Kasumi-1 (cell line): ENCODE measurements around the gene POC1A.
A peak's percentile ranks its signal among the peaks of the same experiment; 100 is the strongest.

Experiments
- DNase-seq, 2 experiments: peaks; one replicate each; lab custom pipeline; 2025; lab: John Stamatoyannopoulos, UW

POC1A gene

GRCh38 chr3:52150860-52151259, 3.4 kb downstream of the POC1A start:
- DNase-seq: no peak

GRCh38 chr3:52150357-52150756, 3.9 kb downstream of the POC1A start:
- DNase-seq: no peak

- DNase-seq: no peak
Observed at GRCh38 chr3:52149726-52150125, 4.5 kb downstream of the POC1A start.

GRCh38 chr3:52149021-52149420, 5.2 kb downstream of the POC1A start:
- no peak for DNase-seq

- DNase-seq: no peak
Observed at GRCh38 chr3:52147804-52148203, 6.4 kb downstream of the POC1A start.

- DNase-seq: no peak
Observed at GRCh38 chr3:52146811-52147210, 7.4 kb downstream of the POC1A start.

- DNase-seq: no peak
Observed at GRCh38 chr3:52146189-52146588, 8.0 kb downstream of the POC1A start.

- no peak for DNase-seq
Observed at GRCh38 chr3:52145736-52146110, 8.5 kb downstream of the POC1A start.

GRCh38 chr3:52144796-52145735, 9.2 kb downstream of the POC1A start:
- no peak for DNase-seq

GRCh38 chr3:52144034-52144795, 10.0 kb downstream of the POC1A start:
- peak; percentile 60 to 69 for DNase-seq

- DNase-seq: no peak
Observed at GRCh38 chr3:52143616-52144015, 10.6 kb downstream of the POC1A start.

- DNase-seq: no peak
Observed at GRCh38 chr3:52143156-52143555, 11.1 kb downstream of the POC1A start.

- DNase-seq: no peak
Observed at GRCh38 chr3:52141751-52142150, 12.5 kb downstream of the POC1A start.

- no peak for DNase-seq
Observed at GRCh38 chr3:52140769-52141168, 13.5 kb downstream of the POC1A start.

GRCh38 chr3:52140000-52140399, 14.2 kb downstream of the POC1A start:
- DNase-seq: no peak

GRCh38 chr3:52137311-52137710, 16.9 kb downstream of the POC1A start:
- DNase-seq: no peak

- no peak for DNase-seq
Observed at GRCh38 chr3:52136513-52136912, 17.7 kb downstream of the POC1A start.

GRCh38 chr3:52135332-52135731, 18.9 kb downstream of the POC1A start:
- DNase-seq: no peak

GRCh38 chr3:52134761-52135160, 19.5 kb downstream of the POC1A start:
- peak in 1 of 2 experiments; percentile 6 for DNase-seq

- DNase-seq: no peak
Observed at GRCh38 chr3:52132930-52133329, 21.3 kb downstream of the POC1A start.

- DNase-seq: no peak
Observed at GRCh38 chr3:52132041-52132440, 22.2 kb downstream of the POC1A start.

GRCh38 chr3:52130966-52131622, 23.1 kb downstream of the POC1A start:
- DNase-seq: no peak
